Stimulated activated CD4-positive, alpha-beta T cell treated with anti-CD3 and anti-CD28 coated beads, Interleukin-12 subunit alpha, Interleukin-12 subunit beta, amount 100 ng/mL, for 24 hours (primary cell): ENCODE data around the gene KIF26B.

ENCODE experiments used
- DNase-seq, 2 experiments: peaks; one replicate each; pipeline ENCODE4 v3.0.0-alpha.2; 2020; ENCODE audit warnings: low read depth in 2 of 2

Gene KIF26B

GRCh38 chr1:245132771-245133170 lies 22.0 kb upstream of the KIF26B start:
- DNase-seq, result no peak

GRCh38 chr1:245133995-245134715 lies 20.6 kb upstream of the KIF26B start:
- DNase-seq, result no peak

- DNase-seq, result no peak
Observed at GRCh38 chr1:245142171-245142798, 12.5 kb upstream of the KIF26B start.

GRCh38 chr1:245142976-245143375 lies 11.8 kb upstream of the KIF26B start:
- DNase-seq, result no peak

GRCh38 chr1:245143849-245144248 lies 10.9 kb upstream of the KIF26B start:
- no peak for DNase-seq

- no peak for DNase-seq
Observed at GRCh38 chr1:245148069-245148468, 6.7 kb upstream of the KIF26B start.

- no peak for DNase-seq
Observed at GRCh38 chr1:245148861-245149260, 5.9 kb upstream of the KIF26B start.

GRCh38 chr1:245153081-245153551 lies 1.7 kb upstream of the KIF26B start:
- DNase-seq, result peak; percentile 41 to 51

- DNase-seq, result no peak
Observed at GRCh38 chr1:245153552-245154428, 995 bp upstream of the KIF26B start.

GRCh38 chr1:245155272-245156040 lies 671 bp downstream of the KIF26B start:
- DNase-seq, result no peak

- peak; percentile 70 to 81 for DNase-seq
Observed at GRCh38 chr1:245156041-245156735, 1.4 kb downstream of the KIF26B start.

- no peak for DNase-seq
Observed at GRCh38 chr1:245156736-245157505, 2.1 kb downstream of the KIF26B start.

- no peak for DNase-seq
Observed at GRCh38 chr1:245158913-245159312, 4.1 kb downstream of the KIF26B start.

GRCh38 chr1:245160288-245160687 lies 5.5 kb downstream of the KIF26B start:
- DNase-seq, result no peak

- DNase-seq, result no peak
Observed at GRCh38 chr1:245160741-245161400, 6.1 kb downstream of the KIF26B start.

GRCh38 chr1:245161866-245162265 lies 7.1 kb downstream of the KIF26B start:
- no peak for DNase-seq

GRCh38 chr1:245166471-245166885 lies 11.7 kb downstream of the KIF26B start:
- DNase-seq, result no peak

- DNase-seq, result no peak
Observed at GRCh38 chr1:245168086-245168485, 13.3 kb downstream of the KIF26B start.

GRCh38 chr1:245168906-245169305 lies 14.1 kb downstream of the KIF26B start:
- DNase-seq, result no peak

GRCh38 chr1:245169376-245169775 lies 14.6 kb downstream of the KIF26B start:
- no peak for DNase-seq
